Stimulated activated effector memory CD8-positive, alpha-beta T cell treated with anti-CD3 and anti-CD28 coated beads, Interleukin-12 subunit alpha, Interleukin-12 subunit beta, amount 100 ng/mL, for 72 hours (primary cell): ENCODE results near the gene CENPH.
"Not testable (repeated sequence)": the region's sequence is repeated elsewhere in the genome, so short reads cannot be mapped to it uniquely, and the experiment has no call there.

Experiments used
- ATAC-seq: fragments of 150-1000 bp; cut with Tn5 transposase; 2 replicates; pipeline ENCODE4 v1.10.0; 2021
- DNase-seq, 2 donors: peaks; one replicate each; pipeline ENCODE4 v3.0.0; 2021 to 2022; ENCODE audit warnings: low spot score in 2 of 2
- H3K27ac Mint-ChIP-seq: one replicate; pipeline ENCODE4 v1.8.0; 2022; ENCODE audit warnings: mild to moderate bottlenecking, mixed read lengths
- H3K36me3 Mint-ChIP-seq: one replicate; pipeline ENCODE4 v1.8.0; 2022; ENCODE audit warnings: mild to moderate bottlenecking, mixed read lengths
- H3K4me1 Mint-ChIP-seq: one replicate; pipeline ENCODE4 v1.8.0; 2022; ENCODE audit warnings: mixed read lengths
- H3K4me3 Mint-ChIP-seq: one replicate; pipeline ENCODE4 v1.8.0; 2022; ENCODE audit warnings: mild to moderate bottlenecking, mixed read lengths
- H3K9me3 Mint-ChIP-seq: one replicate; pipeline ENCODE4 v1.8.0; 2022; ENCODE audit warnings: mixed read lengths

The CENPH gene

GRCh38 chr5:69181659-69182293 lies 7.6 kb upstream of the CENPH start:
- H3K9me3 Mint-ChIP-seq, H3K27ac Mint-ChIP-seq, DNase-seq, H3K4me1 Mint-ChIP-seq, H3K4me3 Mint-ChIP-seq, ATAC-seq: not testable (repeated sequence)
- peaks cover 17% of the 10 kb centered on the region for H3K36me3 Mint-ChIP-seq

DNA sequence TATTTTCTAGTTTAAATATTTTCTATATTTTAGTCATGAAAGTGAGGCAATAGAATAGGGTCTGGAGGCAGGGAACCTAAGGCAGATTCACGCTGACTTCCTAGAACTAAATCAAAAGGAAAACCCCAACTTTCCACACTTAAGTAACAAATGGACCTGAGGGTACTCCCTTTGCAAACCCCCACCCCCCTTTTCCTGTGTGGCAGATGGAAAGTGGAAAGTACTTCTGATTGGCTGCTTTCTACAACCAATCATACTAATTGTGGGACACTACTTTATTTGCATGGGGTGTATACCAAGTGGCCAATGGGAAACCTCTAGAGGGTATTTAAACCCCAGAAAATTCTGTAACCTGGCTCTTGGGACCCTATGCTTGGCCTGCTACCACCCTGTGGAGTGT lies 4.8 kb upstream of the CENPH start:
- DNase-seq, result no peak
- no peak overlapping the region for H3K27ac Mint-ChIP-seq
- H3K4me1 Mint-ChIP-seq, result no peaks in the 10 kb centered on the region
- no peak overlapping the region for H3K4me3 Mint-ChIP-seq
- H3K36me3 Mint-ChIP-seq, result peaks cover 7% of the 10 kb centered on the region
- ATAC-seq, result no peak
- H3K9me3 Mint-ChIP-seq, result no peaks in the 10 kb centered on the region

GRCh38 chr5:69187342-69187741 lies 2.0 kb upstream of the CENPH start:
- no peak for ATAC-seq
- Mint-ChIP-seq H3K9me3 (no peaks in the 10 kb centered on the region), H3K27ac (no peak overlapping the region), H3K36me3 (peaks cover 19% of the 10 kb centered on the region), H3K4me3 (no peak overlapping the region), H3K4me1 (peaks cover 4% of the 10 kb centered on the region)
- DNase-seq, result no peak

- Mint-ChIP-seq H3K4me3 (peak overlapping the region; percentile 84), H3K27ac (peak overlapping the region; percentile 95), H3K4me1 (peaks cover 4% of the 10 kb centered on the region), H3K36me3 (peaks cover 27% of the 10 kb centered on the region), H3K9me3 (no peaks in the 10 kb centered on the region)
- DNase-seq (no peak), ATAC-seq (no peak)
These were observed 597 bp upstream of the CENPH start for GRCh38 chr5:69188811-69189161.

- no peak for DNase-seq
- peaks cover 84% of the 10 kb centered on the region for H3K36me3 Mint-ChIP-seq
- no peak for ATAC-seq
- no peaks in the 10 kb centered on the region for H3K9me3 Mint-ChIP-seq
- H3K4me3 Mint-ChIP-seq, result no peak overlapping the region
- no peak overlapping the region for H3K27ac Mint-ChIP-seq
- H3K4me1 Mint-ChIP-seq, result no peaks in the 10 kb centered on the region
These were observed 13.1 kb downstream of the CENPH start for GRCh38 chr5:69202497-69202896.

DNA sequence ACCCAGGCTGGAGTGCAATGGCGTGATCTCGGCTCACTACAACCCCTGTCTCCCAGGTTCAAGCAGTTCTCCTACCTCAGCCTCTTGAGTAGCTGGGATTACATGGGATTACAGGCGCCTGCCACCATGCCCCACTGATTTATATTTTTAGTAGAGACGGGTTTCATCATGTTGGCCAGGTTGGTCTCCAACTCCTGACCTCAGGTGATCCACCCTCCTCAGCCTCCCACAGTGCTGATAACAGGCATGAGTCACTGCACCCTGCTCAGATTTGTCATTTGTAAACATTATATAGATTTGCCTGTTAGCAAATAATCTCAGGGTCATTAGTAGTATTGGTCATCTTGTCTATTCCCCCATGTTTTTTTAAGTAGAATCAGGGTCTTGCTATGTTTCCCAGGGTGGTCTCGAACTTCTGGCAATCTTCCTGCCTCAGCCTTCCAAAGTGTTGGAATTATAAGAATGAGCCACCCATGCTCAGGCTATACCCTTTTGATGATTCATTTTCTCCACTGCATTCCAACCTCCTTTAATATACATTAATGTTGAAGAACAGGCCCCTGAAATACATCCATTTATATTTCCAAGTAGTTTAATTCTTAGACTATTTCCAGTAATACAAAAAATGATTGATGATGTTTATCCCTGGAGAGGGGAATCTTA lies 17.3 kb downstream of the CENPH start:
- Mint-ChIP-seq H3K36me3 (peaks cover 68% of the 10 kb centered on the region), H3K27ac (peak overlapping the region; percentile 33), H3K4me1 (no peaks in the 10 kb centered on the region), H3K4me3 (no peak overlapping the region), H3K9me3 (no peaks in the 10 kb centered on the region)
- no peak for DNase-seq
- ATAC-seq, result no peak

DNA sequence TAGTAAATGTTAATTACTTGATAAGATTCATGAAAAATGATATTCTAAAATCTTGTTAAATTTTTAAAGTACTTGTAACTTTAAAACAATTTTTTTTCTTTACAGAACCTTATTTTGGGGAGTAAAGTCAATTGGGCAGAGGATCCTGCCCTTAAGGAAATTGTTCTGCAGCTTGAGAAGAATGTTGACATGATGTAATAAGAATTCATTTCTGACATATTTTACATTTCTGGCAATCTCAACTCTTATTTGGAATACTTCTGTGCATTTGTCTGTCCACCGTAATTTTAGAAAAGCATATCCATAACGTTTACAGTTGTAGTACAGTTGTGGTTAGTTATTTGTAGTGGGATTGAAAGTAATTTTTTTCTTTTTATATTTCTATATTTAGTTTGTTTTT lies 20.2 kb downstream of the CENPH start:
- DNase-seq, result no peak
- Mint-ChIP-seq H3K36me3 (peaks cover 47% of the 10 kb centered on the region), H3K27ac (no peak overlapping the region), H3K9me3 (no peaks in the 10 kb centered on the region), H3K4me3 (no peak overlapping the region), H3K4me1 (no peaks in the 10 kb centered on the region)
- no peak for ATAC-seq

GRCh38 chr5:69211200-69211599 lies 21.8 kb downstream of the CENPH start:
- H3K4me3 Mint-ChIP-seq, result no peak overlapping the region
- peaks cover 31% of the 10 kb centered on the region for H3K36me3 Mint-ChIP-seq
- H3K27ac Mint-ChIP-seq, result no peak overlapping the region
- H3K4me1 Mint-ChIP-seq, result no peaks in the 10 kb centered on the region
- ATAC-seq, result no peak
- no peaks in the 10 kb centered on the region for H3K9me3 Mint-ChIP-seq
- DNase-seq, result no peak

DNA sequence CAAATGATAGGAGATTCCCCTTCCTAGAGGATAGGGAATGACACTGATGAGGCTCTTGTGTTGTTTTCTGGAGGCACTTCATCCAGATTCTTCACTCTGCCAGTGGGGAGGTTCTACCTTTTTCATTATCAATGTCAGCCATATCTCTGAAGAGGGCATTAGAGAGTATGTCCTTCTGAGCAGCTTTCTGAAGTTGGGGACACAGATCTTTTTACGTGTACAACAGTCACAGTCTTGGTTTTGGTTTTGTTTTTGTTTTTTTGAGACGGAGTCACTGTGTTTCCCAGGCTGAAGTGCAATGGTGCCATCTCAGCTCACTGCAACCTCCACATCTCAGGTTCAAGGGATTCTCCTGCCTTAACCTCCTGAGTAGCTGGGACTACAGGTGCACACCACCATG lies 22.6 kb downstream of the CENPH start:
- H3K4me3 Mint-ChIP-seq, result no peak overlapping the region
- no peaks in the 10 kb centered on the region for H3K9me3 Mint-ChIP-seq
- H3K27ac Mint-ChIP-seq, result no peak overlapping the region
- ATAC-seq, result peak; percentile 31
- no peaks in the 10 kb centered on the region for H3K4me1 Mint-ChIP-seq
- peaks cover 28% of the 10 kb centered on the region for H3K36me3 Mint-ChIP-seq
- no peak for DNase-seq

DNA sequence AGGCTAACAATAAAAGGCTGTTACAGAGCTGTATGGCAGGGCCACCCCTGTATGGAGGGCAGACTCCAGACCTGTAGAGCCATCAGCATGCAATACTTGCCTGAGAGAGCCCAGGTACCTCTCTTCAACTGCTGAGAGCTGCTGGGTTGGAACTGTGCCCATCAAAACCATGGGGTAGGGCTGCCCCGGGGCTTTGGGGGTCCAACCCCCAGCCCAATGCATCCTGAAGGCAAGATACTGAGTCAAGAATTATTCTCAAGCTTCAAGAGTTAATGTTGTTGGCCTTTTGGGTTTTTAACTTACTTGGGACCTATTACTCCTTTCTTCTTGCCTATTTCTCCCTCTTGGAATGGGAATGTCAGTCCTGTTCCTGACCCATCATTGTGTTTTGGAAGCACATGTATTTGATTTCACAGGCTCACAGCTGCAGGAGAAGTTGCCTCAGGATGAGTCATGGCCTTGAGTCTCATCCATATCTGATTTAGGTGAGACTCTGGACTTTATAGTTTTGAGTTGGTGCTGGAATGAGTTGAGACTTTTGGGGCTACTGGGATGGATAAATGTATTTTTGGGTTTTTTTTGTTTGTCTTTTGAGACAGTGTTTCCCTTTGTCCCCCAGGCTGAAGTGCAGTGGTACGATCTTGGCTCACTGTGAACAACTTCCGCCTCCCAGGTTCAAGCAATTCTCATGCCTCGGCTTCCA lies 24.3 kb downstream of the CENPH start:
- Mint-ChIP-seq H3K4me3 (no peak overlapping the region), H3K36me3 (peaks cover 36% of the 10 kb centered on the region), H3K27ac (no peak overlapping the region), H3K4me1 (peaks cover 6% of the 10 kb centered on the region), H3K9me3 (no peaks in the 10 kb centered on the region)
- no peak for DNase-seq
- ATAC-seq, result no peak

GRCh38 chr5:69217151-69217511 lies 27.7 kb downstream of the CENPH start:
- Mint-ChIP-seq H3K9me3 (no peaks in the 10 kb centered on the region), H3K27ac (peak overlapping the region; percentile 97), H3K4me3 (peak overlapping the region; percentile 99), H3K4me1 (peaks cover 11% of the 10 kb centered on the region), H3K36me3 (peaks cover 19% of the 10 kb centered on the region)
- DNase-seq (no peak), ATAC-seq (no peak)

GRCh38 chr5:69217548-69218526 lies 28.5 kb downstream of the CENPH start:
- ATAC-seq, result peak; percentile 96
- H3K4me1 Mint-ChIP-seq, result peaks cover 11% of the 10 kb centered on the region
- H3K9me3 Mint-ChIP-seq, result no peaks in the 10 kb centered on the region
- H3K27ac Mint-ChIP-seq, result peak overlapping the region; percentile 97
- peak overlapping the region; percentile 99 for H3K4me3 Mint-ChIP-seq
- peak; percentile 85 to 95 for DNase-seq
- peaks cover 19% of the 10 kb centered on the region for H3K36me3 Mint-ChIP-seq

- Mint-ChIP-seq H3K4me1 (peaks cover 11% of the 10 kb centered on the region), H3K4me3 (no peak overlapping the region), H3K9me3 (no peaks in the 10 kb centered on the region), H3K27ac (no peak overlapping the region), H3K36me3 (peaks cover 30% of the 10 kb centered on the region)
- ATAC-seq (no peak), DNase-seq (no peak)
These were observed 30.6 kb downstream of the CENPH start for GRCh38 chr5:69219939-69220338.

GRCh38 chr5:69220371-69220770 lies 31.0 kb downstream of the CENPH start:
- DNase-seq, H3K9me3 Mint-ChIP-seq, H3K4me3 Mint-ChIP-seq, H3K27ac Mint-ChIP-seq, ATAC-seq: not testable (repeated sequence)
- peaks cover 35% of the 10 kb centered on the region for H3K36me3 Mint-ChIP-seq
- H3K4me1 Mint-ChIP-seq, result peaks cover 11% of the 10 kb centered on the region

DNA sequence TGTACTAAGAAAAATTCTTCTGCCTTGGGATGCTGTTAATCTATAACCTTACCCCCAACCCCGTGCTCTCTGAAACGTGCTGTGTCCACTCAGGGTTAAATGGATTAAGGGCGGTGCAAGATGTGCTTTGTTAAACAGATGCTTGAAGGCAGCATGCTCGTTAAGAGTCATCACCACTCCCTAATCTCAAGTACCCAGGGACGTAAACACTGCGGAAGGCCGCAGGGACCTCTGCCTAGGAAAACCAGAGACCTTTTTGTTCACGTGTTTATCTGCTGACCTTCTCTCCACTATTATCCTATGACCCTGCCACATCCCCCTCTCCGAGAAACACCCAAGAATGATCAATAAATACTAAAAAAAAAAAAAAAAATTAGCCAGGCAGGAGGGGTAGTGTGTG lies 31.4 kb downstream of the CENPH start:
- Mint-ChIP-seq H3K4me1 (peaks cover 11% of the 10 kb centered on the region), H3K27ac (peak overlapping the region; percentile 48), H3K36me3 (peaks cover 39% of the 10 kb centered on the region)
- ATAC-seq, H3K9me3 Mint-ChIP-seq, DNase-seq, H3K4me3 Mint-ChIP-seq: not testable (repeated sequence)
